ENCODE results near the gene SRRM2.

Gene SRRM2

GRCh38 chr16:2775765-2776499 is 23.5 kb downstream of the SRRM2 start:
- no peak for DNase-seq

- peak in 11 of 58 donors; percentile 45 to 70 (median 60) for DNase-seq
Observed at GRCh38 chr16:2776500-2777139, 24.2 kb downstream of the SRRM2 start.

- DNase-seq = peak; percentile 25 to 91 (median 79)
Observed at GRCh38 chr16:2777231-2777902, 24.9 kb downstream of the SRRM2 start, which contains the start of gene ELOB. ELOB (minus strand) TSS chr16:2777280; CDS start chr16:2777239, 41 bp downstream.

GRCh38 chr16:2777903-2778629 is 25.6 kb downstream of the SRRM2 start:
- peak in 12 of 58 donors; percentile 19 to 67 (median 56) for DNase-seq

- DNase-seq = no peak
Observed at GRCh38 chr16:2778630-2778958, 26.2 kb downstream of the SRRM2 start.

- no peak for DNase-seq
Observed at GRCh38 chr16:2779151-2779920, 26.9 kb downstream of the SRRM2 start.

- no peak for DNase-seq
Observed at GRCh38 chr16:2779978-2780898, 27.8 kb downstream of the SRRM2 start.

GRCh38 chr16:2782583-2783351 is 30.3 kb downstream of the SRRM2 start:
- no peak for DNase-seq

GRCh38 chr16:2783581-2784357 is 31.3 kb downstream of the SRRM2 start:
- DNase-seq = no peak

GRCh38 chr16:2784358-2785100 is 32.1 kb downstream of the SRRM2 start:
- no peak for DNase-seq

- DNase-seq = no peak
Observed at GRCh38 chr16:2785101-2785991, 32.9 kb downstream of the SRRM2 start.

- DNase-seq = no peak
Observed at GRCh38 chr16:2786061-2786825, 33.8 kb downstream of the SRRM2 start.

- no peak for DNase-seq
Observed at GRCh38 chr16:2786826-2787151, 34.4 kb downstream of the SRRM2 start.

GRCh38 chr16:2787406-2787805 is 35.0 kb downstream of the SRRM2 start, which contains the start of gene PRSS33:
PRSS33 (minus strand) TSS chr16:2787560; CDS start chr16:2786547, 1,013 bp downstream.
- no peak for DNase-seq

- DNase-seq = no peak
Observed at GRCh38 chr16:2787961-2788360, 35.5 kb downstream of the SRRM2 start.

GRCh38 chr16:2790631-2791030 is 38.2 kb downstream of the SRRM2 start:
- no peak for DNase-seq
